WTC11 (cell line): ENCODE results near the gene CCDC92. TPM values are rescaled to one million over a fixed set of nuclear protein-coding genes. Genes with fewer than 3 reads are reported as not detected.

Experiments used
- E2F4 ChIP-seq: sonication (generic); formaldehyde crosslinking; IDR thresholded peaks from 2 replicates; pipeline ENCODE4 v1.8.1; 2022; ENCODE audit warnings: low read depth, mild to moderate bottlenecking, moderate library complexity, missing genetic modification reagents, borderline replicate concordance
- ETV6 ChIP-seq: sonication (generic); formaldehyde crosslinking; IDR thresholded peaks from 2 replicates; pipeline ENCODE4 v1.8.1; 2022; ENCODE audit warnings: mild to moderate bottlenecking, missing genetic modification reagents
- FOXJ3 ChIP-seq: sonication (generic); formaldehyde crosslinking; IDR thresholded peaks from 2 replicates; pipeline ENCODE4 v1.9.0; 2021; ENCODE audit warnings: missing genetic modification reagents, mild to moderate bottlenecking, borderline replicate concordance
- FOXP4 ChIP-seq: sonication (generic); formaldehyde crosslinking; IDR thresholded peaks from 2 replicates; pipeline ENCODE4 v1.8.0; 2022; ENCODE audit warnings: mild to moderate bottlenecking, missing genetic modification reagents
- GABPB1 ChIP-seq: sonication (generic); formaldehyde crosslinking; IDR thresholded peaks from 2 replicates; pipeline ENCODE4 v1.8.1; 2023; ENCODE audit warnings: mild to moderate bottlenecking, missing genetic modification reagents
- GRHL2 ChIP-seq: fragments of 250-450 bp; sonication (Bioruptor Pico); IDR thresholded peaks from 2 replicates; pipeline ENCODE4 v1.8.0; 2022; ENCODE audit warnings: mild to moderate bottlenecking, moderate library complexity; ENCODE audit not compliant: insufficient replicate concordance, severe bottlenecking
- JUN ChIP-seq: sonication (generic); formaldehyde crosslinking; IDR thresholded peaks from 2 replicates; pipeline ENCODE4 v1.8.0; 2023; ENCODE audit warnings: mild to moderate bottlenecking, missing genetic modification reagents
- MAX ChIP-seq: sonication (generic); formaldehyde crosslinking; IDR thresholded peaks from 2 replicates; pipeline ENCODE4 v1.8.0; 2022; ENCODE audit warnings: mild to moderate bottlenecking, missing genetic modification reagents
- MXD4 ChIP-seq: fragments of 250-450 bp; sonication (Bioruptor Pico); IDR thresholded peaks from 2 replicates; pipeline ENCODE4 v1.8.0; 2021; ENCODE audit warnings: mild to moderate bottlenecking, moderate library complexity, borderline replicate concordance
- NFYB ChIP-seq: sonication (generic); formaldehyde crosslinking; conservative IDR thresholded peaks from 2 replicates; pipeline ENCODE4 v1.8.0; 2022; ENCODE audit warnings: low read depth, missing genetic modification reagents
- PREB ChIP-seq: sonication (generic); formaldehyde crosslinking; IDR thresholded peaks from 2 replicates; pipeline ENCODE4 v1.8.1; 2022; ENCODE audit warnings: mild to moderate bottlenecking, missing genetic modification reagents, moderate library complexity, borderline replicate concordance
- RORB ChIP-seq: fragments of 250-450 bp; sonication (Bioruptor Pico); IDR thresholded peaks from 2 replicates; pipeline ENCODE4 v1.9.0; 2021; ENCODE audit warnings: mild to moderate bottlenecking
- SMAD3 ChIP-seq: sonication (generic); formaldehyde crosslinking; IDR thresholded peaks from 2 replicates; pipeline ENCODE4 v1.8.0; 2022; ENCODE audit warnings: missing genetic modification reagents, mild to moderate bottlenecking, borderline replicate concordance
- STAT6 ChIP-seq: sonication (generic); formaldehyde crosslinking; conservative IDR thresholded peaks from 2 replicates; pipeline ENCODE4 v1.8.1; 2023; ENCODE audit warnings: mild to moderate bottlenecking, low read depth, missing genetic modification reagents, moderate library complexity
- USF2 ChIP-seq: sonication (generic); formaldehyde crosslinking; IDR thresholded peaks from 2 replicates; pipeline ENCODE4 v1.8.1; 2023; ENCODE audit warnings: mild to moderate bottlenecking, missing genetic modification reagents, moderate library complexity
- ZNF425 ChIP-seq: fragments of 250-450 bp; sonication (Bioruptor Pico); conservative IDR thresholded peaks from 2 replicates; pipeline ENCODE4 v1.9.0; 2021; ENCODE audit warnings: mild to moderate bottlenecking
- total RNA-seq: library from RNA; stranded (reverse); gene quantifications from 3 replicates; pipeline ENCODE4 v1.2.3, GENCODE V29; 2021

The CCDC92 gene
- total RNA-seq, 1 experiment from 2014 or later = 2.7 TPM

- TF ChIP-seq FOXP4 (CRISPR knock-in tag) = peak; percentile 75; the same call in 1 of the 2 replicates
- no peak for TF ChIP-seq RORB (CRISPR knock-in tag)
- TF ChIP-seq MXD4 (CRISPR knock-in tag) = no peak
- TF ChIP-seq GRHL2 (CRISPR knock-in tag) = no peak
- no peak for TF ChIP-seq E2F4 (CRISPR knock-in tag)
- no peak for TF ChIP-seq JUN (CRISPR knock-in tag)
- no peak for TF ChIP-seq NFYB (CRISPR knock-in tag)
- TF ChIP-seq USF2 = no peak
- peak; percentile 51; the same call in 1 of the 2 replicates for TF ChIP-seq ETV6 (CRISPR knock-in tag)
- no peak for TF ChIP-seq ZNF425
- TF ChIP-seq FOXJ3 (CRISPR knock-in tag) = no peak
- no peak for TF ChIP-seq STAT6 (CRISPR knock-in tag)
- TF ChIP-seq MAX = no peak
- no peak for TF ChIP-seq SMAD3 (CRISPR knock-in tag)
- TF ChIP-seq GABPB1 (CRISPR knock-in tag) = no peak
- no peak for TF ChIP-seq PREB (CRISPR knock-in tag)
Observed at GRCh38 chr12:123971770-123972456, 718 bp downstream of the CCDC92 start (continued).
